ENCODE measurements around the gene TRIP13. TPM values are rescaled to one million over a fixed set of nuclear protein-coding genes. Genes with fewer than 3 reads are reported as not detected.

TRIP13 gene
- total RNA-seq, 2 experiments from 2014 or later, result 33.4 to 38.6 TPM

GRCh38 chr5:885529-885928, 7.2 kb upstream of the TRIP13 start:
- Mint-ChIP-seq H3K4me3 (no peak overlapping the region), H3K27me3 (no peaks in the 10 kb centered on the region), H3K36me3 (ENCODE audit: low read depth) (peaks cover 91% of the 10 kb centered on the region), H3K4me1 (peaks cover 34% of the 10 kb centered on the region), H3K9me3 (peaks cover 15% of the 10 kb centered on the region), H3K27ac (peak overlapping the region; percentile 19)
- ChIA-PET CTCF (no interaction called here), POLR2A (no interaction called here)
- DNase-seq, result no peak

DNA sequence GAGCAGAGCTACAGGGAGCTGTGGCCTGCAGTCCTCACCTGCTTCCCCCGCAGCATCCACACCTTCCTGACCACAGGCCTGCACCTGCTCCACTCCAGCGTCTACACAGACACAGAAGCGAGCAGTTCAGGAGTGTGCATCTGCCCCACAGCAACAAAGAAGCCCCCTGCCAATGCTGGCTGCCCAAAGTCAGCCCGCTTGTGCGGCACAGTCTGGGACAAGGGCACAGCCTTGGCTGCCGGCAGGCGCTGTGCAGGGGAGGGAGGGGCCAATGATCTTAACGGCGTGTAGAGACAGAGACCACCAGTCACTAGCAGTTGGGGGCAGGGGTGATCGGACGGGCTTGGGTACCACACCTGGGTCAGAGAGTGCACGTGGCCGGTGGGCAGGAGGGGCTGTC, 6.6 kb upstream of the TRIP13 start:
- Mint-ChIP-seq H3K4me1 (peaks cover 38% of the 10 kb centered on the region), H3K36me3 (ENCODE audit: low read depth) (peaks cover 91% of the 10 kb centered on the region), H3K4me3 (no peak overlapping the region), H3K9me3 (peaks cover 15% of the 10 kb centered on the region), H3K27ac (no peak overlapping the region), H3K27me3 (no peaks in the 10 kb centered on the region)
- no peak for DNase-seq
- CTCF ChIA-PET, result no interaction called here
- POLR2A ChIA-PET, result no interaction called here

DNA sequence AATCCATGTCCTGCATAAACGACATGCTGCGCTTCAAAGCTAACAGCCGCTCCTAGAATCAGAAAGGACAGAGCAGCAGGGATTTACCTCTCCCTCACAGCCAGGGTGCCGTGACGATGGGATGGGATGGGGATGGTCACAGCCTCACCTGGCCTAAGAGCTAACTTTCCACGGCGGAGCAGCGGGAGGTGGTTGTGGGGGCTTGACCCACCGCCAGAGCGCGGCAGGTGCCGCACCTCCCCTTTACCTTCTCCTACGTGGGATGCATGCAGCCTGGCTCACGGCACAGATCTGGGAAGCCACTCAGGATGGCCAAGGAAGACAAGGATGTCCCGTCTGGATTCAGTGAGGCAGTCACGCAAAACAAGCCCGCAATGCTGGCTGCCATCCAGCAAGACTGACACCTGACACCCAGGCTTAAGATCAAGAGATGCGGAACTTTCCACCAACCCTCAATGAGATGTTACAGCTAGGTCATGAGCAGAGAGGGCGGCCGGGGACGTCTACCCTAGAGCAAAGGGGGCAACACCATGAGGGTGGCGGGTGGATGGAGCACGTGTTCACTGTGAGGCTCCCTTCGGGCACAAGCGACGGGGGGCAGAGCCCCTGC, 5.9 kb upstream of the TRIP13 start:
- no peak overlapping the region for H3K4me3 Mint-ChIP-seq
- POLR2A ChIA-PET, result no interaction called here
- CTCF ChIA-PET, result no interaction called here
- H3K27me3 Mint-ChIP-seq, result no peaks in the 10 kb centered on the region
- no peak overlapping the region for H3K27ac Mint-ChIP-seq
- H3K9me3 Mint-ChIP-seq, result peaks cover 15% of the 10 kb centered on the region
- no peak for DNase-seq
- peaks cover 88% of the 10 kb centered on the region for H3K36me3 Mint-ChIP-seq (ENCODE audit: low read depth)
- peaks cover 42% of the 10 kb centered on the region for H3K4me1 Mint-ChIP-seq

GRCh38 chr5:887947-888637, 4.6 kb upstream of the TRIP13 start:
- no peaks in the 10 kb centered on the region for H3K27me3 Mint-ChIP-seq
- CTCF ChIA-PET, result no interaction called here
- peaks cover 79% of the 10 kb centered on the region for H3K36me3 Mint-ChIP-seq (ENCODE audit: low read depth)
- no peak for DNase-seq
- no peak overlapping the region for H3K4me3 Mint-ChIP-seq
- peaks cover 3% of the 10 kb centered on the region for H3K9me3 Mint-ChIP-seq
- POLR2A ChIA-PET, result no interaction called here
- H3K4me1 Mint-ChIP-seq, result peaks cover 31% of the 10 kb centered on the region
- H3K27ac Mint-ChIP-seq, result no peak overlapping the region

DNA sequence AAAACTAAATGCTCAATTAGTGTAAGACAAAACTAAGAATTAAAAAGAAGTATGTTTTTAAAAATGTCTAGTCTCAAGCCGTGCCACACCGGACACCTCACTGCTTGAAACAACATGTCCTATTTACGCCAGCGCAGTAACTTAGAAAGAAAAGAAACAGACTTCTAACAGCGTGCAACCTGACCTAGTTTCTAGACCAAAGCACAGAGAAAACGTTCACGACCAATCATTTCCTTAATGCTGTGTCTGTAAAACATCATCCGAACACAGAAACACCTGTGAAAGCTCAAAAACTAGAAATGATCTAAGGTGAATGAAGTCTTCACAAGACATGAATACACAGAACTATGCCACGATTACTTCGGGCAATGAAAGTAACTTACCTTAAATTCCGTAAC, 4.0 kb upstream of the TRIP13 start:
- Mint-ChIP-seq H3K4me3 (no peak overlapping the region), H3K9me3 (no peaks in the 10 kb centered on the region), H3K4me1 (peaks cover 35% of the 10 kb centered on the region), H3K36me3 (ENCODE audit: low read depth) (peaks cover 73% of the 10 kb centered on the region), H3K27me3 (no peaks in the 10 kb centered on the region), H3K27ac (no peak overlapping the region)
- DNase-seq, result no peak
- POLR2A ChIA-PET, result no interaction called here
- CTCF ChIA-PET, result interaction anchor here (1.1 kb wide), 1 partner anchor 17 kb away, joined by 3 read pairs; no protein-coding TSS in a partner anchor

DNA sequence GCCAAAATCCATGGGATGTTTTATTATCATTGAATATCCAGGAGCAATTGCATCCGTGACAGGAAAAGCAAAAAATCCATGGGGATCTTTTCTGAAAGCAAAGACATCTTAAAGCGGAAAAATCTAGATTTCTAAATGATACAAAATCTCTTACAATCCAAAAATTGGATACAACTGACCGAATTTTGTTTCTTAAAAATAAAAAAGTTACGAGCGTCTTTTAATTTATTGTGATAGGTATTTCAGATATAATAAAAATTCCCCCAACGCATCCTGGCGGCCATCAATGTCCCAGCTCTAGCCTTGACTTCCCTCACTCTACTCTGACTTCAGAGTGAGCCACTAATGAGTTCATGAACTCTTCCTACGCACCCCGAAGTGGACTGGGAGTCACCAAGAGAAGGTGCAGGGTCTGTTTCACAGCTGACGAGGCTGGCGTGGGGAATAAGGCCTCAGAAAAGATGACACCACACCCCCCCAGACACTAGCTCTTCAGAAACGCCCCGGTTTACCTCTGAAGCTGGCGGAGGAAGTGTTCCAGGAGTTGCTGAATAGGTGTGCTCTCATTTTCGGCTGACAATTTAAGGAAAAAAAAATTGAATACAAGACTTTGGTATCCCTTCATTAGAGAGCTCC, 3.5 kb upstream of the TRIP13 start:
- DNase-seq, result no peak
- Mint-ChIP-seq H3K27me3 (no peaks in the 10 kb centered on the region), H3K4me1 (peaks cover 40% of the 10 kb centered on the region), H3K4me3 (no peak overlapping the region), H3K27ac (no peak overlapping the region), H3K36me3 (ENCODE audit: low read depth) (peaks cover 73% of the 10 kb centered on the region), H3K9me3 (no peaks in the 10 kb centered on the region)
- ChIA-PET CTCF (interaction anchor here (0.7 to 1.6 kb wide), 3 partner anchors 8 to 212 kb away, joined by 3 to 4 read pairs (median 3); no protein-coding TSS in a partner anchor), POLR2A (no interaction called here)

DNA sequence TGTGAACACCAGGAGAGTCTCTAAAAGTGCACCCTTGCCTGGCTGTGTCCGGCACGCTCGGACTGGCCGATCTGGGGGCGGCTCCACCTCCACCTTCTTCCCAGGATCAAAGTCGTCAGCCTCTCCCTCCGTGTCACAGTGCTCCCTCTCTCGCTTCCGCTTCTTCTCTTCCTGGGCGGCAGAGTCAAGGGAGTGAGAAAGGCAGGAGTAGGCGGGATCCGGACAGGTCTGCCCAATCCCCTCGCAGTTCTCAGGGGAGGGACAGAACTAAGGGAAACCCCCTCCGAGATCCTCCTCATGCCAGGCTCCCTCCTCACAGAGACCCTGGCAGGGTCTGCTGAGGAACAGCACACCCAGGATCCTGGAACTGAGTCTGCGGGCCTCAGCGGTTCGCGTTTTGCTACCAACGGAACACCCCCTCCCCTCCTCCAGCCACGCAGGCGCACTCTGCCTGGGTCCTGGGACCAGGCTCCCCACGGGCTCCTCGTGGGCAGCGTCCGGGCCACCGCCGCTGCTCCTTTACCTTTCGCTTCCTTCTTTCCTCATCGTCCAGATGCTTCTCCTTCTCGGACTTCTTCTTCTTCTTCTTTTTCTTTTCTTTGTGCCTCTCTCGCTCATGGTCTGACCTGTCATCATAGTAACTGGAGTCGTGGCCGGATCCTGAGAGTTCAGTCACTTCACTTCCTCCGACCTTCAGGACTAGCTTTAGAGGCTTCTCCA, 1.4 kb upstream of the TRIP13 start:
- Mint-ChIP-seq H3K9me3 (no peaks in the 10 kb centered on the region), H3K36me3 (ENCODE audit: low read depth) (peaks cover 65% of the 10 kb centered on the region), H3K27me3 (no peaks in the 10 kb centered on the region), H3K4me1 (peaks cover 52% of the 10 kb centered on the region), H3K27ac (peak overlapping the region; percentile 94), H3K4me3 (peak overlapping the region; percentile 86)
- CTCF ChIA-PET, result interaction anchor here (1.9 kb wide), 1 partner anchor 15 kb away, joined by 6 read pairs; no protein-coding TSS in a partner anchor
- no peak for DNase-seq
- POLR2A ChIA-PET, result no interaction called here

GRCh38 chr5:891837-892393, 769 bp upstream of the TRIP13 start:
- Mint-ChIP-seq H3K4me1 (peaks cover 54% of the 10 kb centered on the region), H3K27me3 (no peaks in the 10 kb centered on the region), H3K4me3 (peak overlapping the region; percentile 86), H3K27ac (peak overlapping the region; percentile 94), H3K9me3 (no peaks in the 10 kb centered on the region), H3K36me3 (ENCODE audit: low read depth) (peaks cover 63% of the 10 kb centered on the region)
- POLR2A ChIA-PET, result no interaction called here
- CTCF ChIA-PET, result interaction anchor here (1.9 kb wide), 1 partner anchor 15 kb away, joined by 6 read pairs; no protein-coding TSS in a partner anchor
- DNase-seq, result peak; percentile 22

GRCh38 chr5:893137-893506, 438 bp downstream of the TRIP13 start:
- H3K4me1 Mint-ChIP-seq, result peaks cover 50% of the 10 kb centered on the region
- CTCF ChIA-PET, result interaction anchor here (1.9 to 2.6 kb wide), 2 partner anchors 10 to 13 kb away, joined by 6 to 8 read pairs; no protein-coding TSS in a partner anchor
- H3K27ac Mint-ChIP-seq, result peak overlapping the region; percentile 83
- H3K36me3 Mint-ChIP-seq (ENCODE audit: low read depth), result peaks cover 53% of the 10 kb centered on the region
- no peaks in the 10 kb centered on the region for H3K9me3 Mint-ChIP-seq
- no peak for DNase-seq
- POLR2A ChIA-PET, result no interaction called here
- H3K4me3 Mint-ChIP-seq, result peak overlapping the region; percentile 81
- H3K27me3 Mint-ChIP-seq, result no peaks in the 10 kb centered on the region

- peaks cover 47% of the 10 kb centered on the region for H3K36me3 Mint-ChIP-seq (ENCODE audit: low read depth)
- ChIA-PET POLR2A (no interaction called here), CTCF (interaction anchor here (0.8 to 2.6 kb wide), 4 partner anchors 9 to 665 kb away, joined by 3 to 8 read pairs (median 4); no protein-coding TSS in a partner anchor)
- H3K27me3 Mint-ChIP-seq, result no peaks in the 10 kb centered on the region
- peaks cover 44% of the 10 kb centered on the region for H3K4me1 Mint-ChIP-seq
- no peak for DNase-seq
- peak overlapping the region; percentile 83 for H3K27ac Mint-ChIP-seq
- peak overlapping the region; percentile 81 for H3K4me3 Mint-ChIP-seq
- no peaks in the 10 kb centered on the region for H3K9me3 Mint-ChIP-seq
Measured at GRCh38 chr5:893711-894110, 1.0 kb downstream of the TRIP13 start.

DNA sequence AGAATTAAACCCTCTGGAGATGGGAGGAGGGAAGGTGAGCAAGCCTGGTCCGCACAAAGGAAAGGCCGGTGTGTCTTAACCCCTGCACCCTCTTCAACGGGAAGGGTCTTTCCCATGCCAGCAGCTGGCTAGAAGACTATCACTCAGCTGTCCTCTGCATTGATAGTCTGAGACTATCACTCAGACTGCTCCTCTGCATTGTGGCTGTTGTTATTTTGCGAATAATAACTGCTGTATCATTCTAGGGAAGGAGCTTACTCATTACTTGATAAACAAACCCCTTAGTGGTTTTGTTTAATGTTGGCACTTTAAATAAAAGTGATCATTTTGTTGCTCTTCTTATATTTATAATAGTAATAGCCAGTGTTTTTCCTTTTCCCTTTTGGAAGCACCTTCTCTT, 8.1 kb downstream of the TRIP13 start:
- Mint-ChIP-seq H3K27ac (no peak overlapping the region), H3K4me1 (peaks cover 6% of the 10 kb centered on the region), H3K4me3 (no peak overlapping the region), H3K9me3 (no peaks in the 10 kb centered on the region), H3K27me3 (no peaks in the 10 kb centered on the region), H3K36me3 (ENCODE audit: low read depth) (peaks cover 22% of the 10 kb centered on the region)
- CTCF ChIA-PET, result interaction anchor here (0.8 kb wide), 1 partner anchor 9 kb away, joined by 4 read pairs; no protein-coding TSS in a partner anchor
- no peak for DNase-seq
- POLR2A ChIA-PET, result no interaction called here

- peaks cover 20% of the 10 kb centered on the region for H3K36me3 Mint-ChIP-seq (ENCODE audit: low read depth)
- CTCF ChIA-PET, result interaction anchor here (1.3 to 2.3 kb wide), 2 partner anchors 8 to 47 kb away, joined by 3 to 8 read pairs; partner anchors contain the start of genes BRD9 and TRIP13
- H3K9me3 Mint-ChIP-seq, result no peaks in the 10 kb centered on the region
- DNase-seq, result no peak
- H3K4me1 Mint-ChIP-seq, result peaks cover 4% of the 10 kb centered on the region
- no peak overlapping the region for H3K4me3 Mint-ChIP-seq
- H3K27ac Mint-ChIP-seq, result no peak overlapping the region
- H3K27me3 Mint-ChIP-seq, result no peaks in the 10 kb centered on the region
- POLR2A ChIA-PET, result no interaction called here
Measured at GRCh38 chr5:902129-902916, 9.6 kb downstream of the TRIP13 start.

Measured in activated CD4-positive, alpha-beta T cell treated with anti-CD3 and anti-CD28 coated beads, Interleukin-2, amount 10 ng/mL, durations not matched to agents 7 days and 5 days (primary cell).